BE2C (cell line): Measurements from ENCODE around the gene MYL5.
A peak's percentile ranks its signal among the peaks of the same experiment; 100 is the strongest.

ENCODE experiments used
- DNase-seq: peaks from one replicate; pipeline ENCODE4 v3.0.0-alpha.2; 2020
- H3K27me3 ChIP-seq: fragments of 250-450 bp; sonication (Bioruptor Pico); 2 replicates; pipeline ENCODE4 v1.5.1; 2020; ENCODE audit warnings: mild to moderate bottlenecking
- H3K36me3 ChIP-seq: fragments of 250-450 bp; sonication (Bioruptor Pico); 2 replicates; pipeline ENCODE4 v1.5.1; 2020; ENCODE audit warnings: mild to moderate bottlenecking
- H3K4me1 ChIP-seq: fragments of 250-450 bp; sonication (Bioruptor Pico); 2 replicates; pipeline ENCODE4 v1.5.1; 2020
- H3K4me3 ChIP-seq: 2 replicates; pipeline ENCODE4 v1.5.1; 2011; ENCODE audit warnings: low read depth, low read length
- H3K9me3 ChIP-seq: fragments of 250-450 bp; sonication (Bioruptor Pico); 2 replicates; pipeline ENCODE4 v1.5.1; 2020
- TF ChIP-seq, protein P1 (sequence below): IDR thresholded peaks from 2 replicates; pipeline ENCODE4 v1.5.1; 2012; ENCODE audit warnings: mild to moderate bottlenecking, low read depth, low read length

Gene MYL5

DNA sequence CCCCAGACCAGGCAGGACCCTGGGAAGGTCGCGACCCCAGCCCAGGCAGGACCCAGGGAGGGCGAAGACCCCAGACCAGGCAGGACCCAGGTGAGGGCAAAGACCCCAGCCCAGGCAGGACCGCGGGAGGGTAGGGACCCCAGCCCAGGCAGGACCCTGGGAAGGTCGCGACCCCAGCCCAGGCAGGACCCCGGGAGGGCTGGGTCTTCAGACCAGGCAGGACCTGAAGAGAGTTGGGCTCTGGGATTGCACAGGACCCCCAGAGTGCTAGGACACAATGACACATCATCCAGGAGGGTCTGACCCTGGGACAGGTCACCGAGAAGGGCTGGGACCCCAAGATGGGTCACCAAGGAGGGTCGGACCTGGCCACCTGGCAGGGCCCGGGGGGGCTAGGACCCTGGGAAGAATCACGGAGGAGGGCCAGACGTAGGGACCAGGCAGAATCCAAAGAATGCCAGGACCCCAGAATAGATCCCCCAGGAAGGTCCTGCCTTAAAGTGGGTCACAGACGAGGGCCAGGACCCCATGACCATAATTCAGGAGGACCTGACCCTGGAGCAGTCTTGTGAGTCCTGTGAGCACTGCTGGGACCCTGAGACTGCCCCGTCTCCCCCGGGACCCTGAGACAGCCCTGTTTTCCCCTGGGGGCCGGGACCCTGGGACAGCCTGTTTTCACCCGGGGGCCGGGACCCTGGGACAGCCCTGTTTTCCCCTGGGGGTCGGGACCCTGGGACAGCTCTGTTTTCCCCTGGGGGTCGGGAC, 32.7 kb downstream of the MYL5 start:
- TF ChIP-seq, protein P1, sequence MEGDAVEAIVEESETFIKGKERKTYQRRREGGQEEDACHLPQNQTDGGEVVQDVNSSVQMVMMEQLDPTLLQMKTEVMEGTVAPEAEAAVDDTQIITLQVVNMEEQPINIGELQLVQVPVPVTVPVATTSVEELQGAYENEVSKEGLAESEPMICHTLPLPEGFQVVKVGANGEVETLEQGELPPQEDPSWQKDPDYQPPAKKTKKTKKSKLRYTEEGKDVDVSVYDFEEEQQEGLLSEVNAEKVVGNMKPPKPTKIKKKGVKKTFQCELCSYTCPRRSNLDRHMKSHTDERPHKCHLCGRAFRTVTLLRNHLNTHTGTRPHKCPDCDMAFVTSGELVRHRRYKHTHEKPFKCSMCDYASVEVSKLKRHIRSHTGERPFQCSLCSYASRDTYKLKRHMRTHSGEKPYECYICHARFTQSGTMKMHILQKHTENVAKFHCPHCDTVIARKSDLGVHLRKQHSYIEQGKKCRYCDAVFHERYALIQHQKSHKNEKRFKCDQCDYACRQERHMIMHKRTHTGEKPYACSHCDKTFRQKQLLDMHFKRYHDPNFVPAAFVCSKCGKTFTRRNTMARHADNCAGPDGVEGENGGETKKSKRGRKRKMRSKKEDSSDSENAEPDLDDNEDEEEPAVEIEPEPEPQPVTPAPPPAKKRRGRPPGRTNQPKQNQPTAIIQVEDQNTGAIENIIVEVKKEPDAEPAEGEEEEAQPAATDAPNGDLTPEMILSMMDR, result no peak
- no peaks in the 10 kb centered on the region for H3K27me3 ChIP-seq
- H3K4me1 ChIP-seq, result no peaks in the 10 kb centered on the region
- H3K36me3 ChIP-seq, result peaks cover 5% of the 10 kb centered on the region; the same call in 1 of the 2 replicates
- peak overlapping the region; percentile 87 for H3K4me3 ChIP-seq
- no peaks in the 10 kb centered on the region for H3K9me3 ChIP-seq
- DNase-seq, result no peak

DNA sequence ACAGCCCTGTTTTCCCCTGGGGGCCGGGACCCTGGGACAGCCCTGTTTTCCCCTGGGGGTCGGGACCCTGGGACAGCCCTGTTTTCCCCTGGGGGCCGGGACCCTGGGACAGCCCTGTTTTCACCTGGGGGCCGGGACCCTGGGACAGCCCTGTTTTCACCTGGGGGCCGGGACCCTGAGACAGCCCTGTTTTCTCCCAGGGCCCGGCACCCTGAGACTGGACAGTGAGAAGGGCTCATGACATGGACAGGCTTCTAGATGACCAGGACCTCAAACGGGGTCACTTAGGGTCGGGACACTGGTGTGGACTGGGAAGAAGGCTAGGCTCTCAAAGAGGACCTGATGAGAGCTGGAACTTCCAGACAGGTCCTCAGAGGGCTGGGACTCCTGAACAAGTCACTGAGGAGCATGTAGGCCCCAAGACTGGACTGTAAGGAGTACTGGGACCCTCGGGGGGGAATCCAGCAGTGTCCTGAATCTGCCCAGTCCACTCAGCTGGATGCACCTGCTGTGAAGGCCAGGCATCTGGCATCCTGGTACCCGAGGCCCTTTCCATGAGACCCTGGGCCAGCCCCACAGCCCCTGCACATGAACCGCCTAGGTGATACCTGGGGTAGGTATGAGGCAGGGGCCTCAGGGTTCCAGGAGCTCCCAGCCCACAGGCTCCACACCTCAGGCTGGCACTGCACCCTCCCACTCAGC, 33.7 kb downstream of the MYL5 start:
- Histone ChIP-seq H3K36me3 (peaks cover 5% of the 10 kb centered on the region; the same call in 1 of the 2 replicates), H3K27me3 (no peaks in the 10 kb centered on the region), H3K4me3 (no peak overlapping the region), H3K4me1 (no peaks in the 10 kb centered on the region), H3K9me3 (no peaks in the 10 kb centered on the region)
- TF ChIP-seq, protein P1, result no peak
- DNase-seq, result no peak

DNA sequence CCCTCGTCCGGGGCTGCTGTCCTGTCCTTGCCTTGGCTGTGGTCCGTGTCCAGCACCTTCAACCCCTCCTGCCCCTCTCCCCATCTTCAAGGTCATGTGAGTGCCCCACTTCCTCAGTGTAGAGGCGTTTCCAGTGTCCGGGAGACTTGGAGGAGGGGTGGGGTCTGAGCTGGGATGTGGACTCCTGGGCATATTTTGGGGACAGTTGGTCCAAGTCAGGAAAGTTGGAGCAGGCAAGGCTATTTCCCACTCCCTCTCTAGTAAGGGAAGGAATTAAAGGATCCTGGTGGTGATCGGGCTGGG, 34.2 kb downstream of the MYL5 start:
- Histone ChIP-seq H3K4me1 (no peaks in the 10 kb centered on the region), H3K4me3 (no peak overlapping the region), H3K27me3 (no peaks in the 10 kb centered on the region), H3K36me3 (peaks cover 5% of the 10 kb centered on the region; the same call in 1 of the 2 replicates), H3K9me3 (no peaks in the 10 kb centered on the region)
- TF ChIP-seq, protein P1, result no peak
- no peak for DNase-seq

DNA sequence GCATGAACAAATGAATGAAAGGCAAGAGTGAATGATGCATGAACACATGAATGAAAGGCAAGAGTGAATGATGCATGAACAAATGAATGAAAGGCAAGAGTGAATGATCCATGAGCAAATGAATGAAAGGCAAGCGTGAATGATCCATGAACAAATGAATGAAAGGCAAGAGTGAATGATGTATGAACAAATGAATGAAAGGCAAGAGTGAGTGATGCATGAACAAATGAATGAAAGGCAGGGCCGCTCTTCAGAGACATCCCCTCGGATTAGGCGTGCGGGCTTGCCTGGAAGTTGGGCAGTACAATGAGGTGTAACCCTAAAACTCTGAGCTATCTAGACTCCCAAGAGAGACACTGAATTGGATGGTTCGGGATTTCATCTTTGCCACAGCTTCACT, 35.0 kb downstream of the MYL5 start:
- Histone ChIP-seq H3K36me3 (peaks cover 5% of the 10 kb centered on the region; the same call in 1 of the 2 replicates), H3K4me1 (no peaks in the 10 kb centered on the region), H3K9me3 (no peaks in the 10 kb centered on the region), H3K4me3 (no peak overlapping the region), H3K27me3 (no peaks in the 10 kb centered on the region)
- no peak for DNase-seq
- TF ChIP-seq, protein P1, result no peak

DNA sequence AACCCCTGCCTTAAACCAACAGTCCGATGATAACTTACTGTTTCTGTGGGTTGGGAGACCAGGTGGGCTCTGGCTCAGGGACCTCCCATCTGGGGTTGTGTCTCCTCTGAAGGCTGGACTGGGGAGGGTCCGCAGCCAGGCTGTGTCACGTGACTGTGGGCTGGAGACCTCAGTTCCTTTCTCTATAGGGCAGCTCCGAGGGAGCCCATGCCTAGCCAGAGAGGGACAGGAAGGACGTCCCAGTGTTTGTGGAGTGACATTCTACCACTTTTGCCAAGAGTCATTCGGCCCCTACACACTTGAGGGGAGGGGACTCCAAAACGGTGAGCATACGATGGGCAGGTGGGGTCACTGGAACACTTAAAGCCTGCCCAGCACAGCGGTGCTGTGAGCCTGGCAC, 35.8 kb downstream of the MYL5 start:
- TF ChIP-seq, protein P1, result no peak
- DNase-seq, result no peak
- H3K27me3 ChIP-seq, result no peaks in the 10 kb centered on the region
- peaks cover 5% of the 10 kb centered on the region; the same call in 1 of the 2 replicates for H3K36me3 ChIP-seq
- H3K9me3 ChIP-seq, result no peaks in the 10 kb centered on the region
- no peak overlapping the region for H3K4me3 ChIP-seq
- H3K4me1 ChIP-seq, result no peaks in the 10 kb centered on the region

DNA sequence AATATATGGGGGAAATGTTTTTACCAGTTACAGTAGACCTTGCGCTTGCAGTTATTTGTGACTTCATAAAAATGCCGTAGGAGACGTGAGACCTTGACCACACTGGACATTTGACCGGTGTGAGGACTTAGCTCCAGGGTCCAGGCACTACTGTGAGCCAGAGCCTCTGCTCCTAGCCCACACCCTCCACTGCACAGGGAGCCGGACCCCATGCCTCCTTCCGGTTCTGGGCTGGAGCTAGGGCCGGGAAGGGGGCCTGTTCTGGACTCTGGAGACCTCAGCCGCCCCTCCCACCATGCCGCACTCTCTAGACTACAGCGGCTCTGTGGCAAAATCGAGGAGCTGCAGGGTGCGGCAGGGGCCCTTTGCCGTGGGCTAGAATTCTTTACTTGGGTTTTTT, 36.6 kb downstream of the MYL5 start:
- Histone ChIP-seq H3K36me3 (peaks cover 5% of the 10 kb centered on the region; the same call in 1 of the 2 replicates), H3K4me1 (no peaks in the 10 kb centered on the region), H3K4me3 (no peak overlapping the region), H3K9me3 (no peaks in the 10 kb centered on the region), H3K27me3 (no peaks in the 10 kb centered on the region)
- TF ChIP-seq, protein P1, result no peak
- DNase-seq, result no peak
